OCI-LY1 (cell line): ENCODE results near the gene ASIP.

Experiments
- H2AFZ ChIP-seq: fragments of 200-600 bp; sonication (generic), shearing (Covaris generic); 2 replicates; pipeline ENCODE4 v1.6.0; 2014; ENCODE audit warnings: antibody characterized with exemption, mild to moderate bottlenecking, low read length
- H3F3A ChIP-seq: fragments of 200-600 bp; sonication (generic), shearing (Covaris generic); 2 replicates; pipeline ENCODE4 v1.6.0; 2014; ENCODE audit warnings: mild to moderate bottlenecking, antibody characterized with exemption, low read length, moderate library complexity; ENCODE audit not compliant: insufficient read depth
- H3K27ac ChIP-seq: fragments of 200-600 bp; sonication (generic); 2 replicates; pipeline ENCODE4 v1.5.1; 2014; ENCODE audit warnings: low read length, mixed run types, mild to moderate bottlenecking, low read depth; ENCODE audit not compliant: poor library complexity, severe bottlenecking
- H3K27me3 ChIP-seq: fragments of 200-600 bp; sonication (generic); 2 replicates; pipeline ENCODE4 v1.6.0; 2014; ENCODE audit warnings: antibody characterized with exemption, mild to moderate bottlenecking, low read length, moderate library complexity; ENCODE audit not compliant: insufficient read depth
- H3K36me3 ChIP-seq: fragments of 200-600 bp; sonication (generic); 2 replicates; pipeline ENCODE4 v1.6.1; 2014; ENCODE audit warnings: mild to moderate bottlenecking, antibody characterized with exemption, low read length, moderate library complexity, mixed read lengths; ENCODE audit not compliant: insufficient read depth
- H3K4me1 ChIP-seq: fragments of 200-600 bp; sonication (generic); 2 replicates; pipeline ENCODE4 v1.5.1; 2014; ENCODE audit warnings: mild to moderate bottlenecking, low read length, moderate library complexity; ENCODE audit not compliant: insufficient read depth, severe bottlenecking
- H3K4me2 ChIP-seq: fragments of 200-600 bp; sonication (generic), shearing (Covaris generic); 2 replicates; pipeline ENCODE4 v1.6.1; 2014; ENCODE audit warnings: low read length
- H3K4me3 ChIP-seq: fragments of 200-600 bp; sonication (generic); 2 replicates; pipeline ENCODE4 v1.5.1; 2014; ENCODE audit warnings: low read length, low read depth, mild to moderate bottlenecking, mixed read lengths; ENCODE audit not compliant: poor library complexity, severe bottlenecking
- H3K79me2 ChIP-seq: fragments of 200-600 bp; shearing (Covaris generic); 2 replicates; pipeline ENCODE4 v1.6.1; 2016; ENCODE audit warnings: mixed run types, low read length, mixed read lengths; ENCODE audit not compliant: insufficient read depth
- H3K9ac ChIP-seq: fragments of 200-600 bp; sonication (generic), shearing (Covaris generic); 2 replicates; pipeline ENCODE4 v1.6.1; 2014; ENCODE audit warnings: mild to moderate bottlenecking, low read length, mixed read lengths
- H3K9me2 ChIP-seq: fragments of 200-600 bp; sonication (generic), shearing (Covaris generic); 2 replicates; pipeline ENCODE4 v1.6.1; 2014; ENCODE audit warnings: low read depth, mild to moderate bottlenecking, low read length, mixed read lengths
- H3K9me3 ChIP-seq: fragments of 200-600 bp; shearing (Covaris generic); 2 replicates; pipeline ENCODE4 v1.6.1; 2014; ENCODE audit warnings: low read length, mixed read lengths
- H4K20me1 ChIP-seq: fragments of 200-600 bp; sonication (generic), shearing (Covaris generic); 2 replicates; pipeline ENCODE4 v1.6.0; 2016; ENCODE audit warnings: mild to moderate bottlenecking, low read length; ENCODE audit not compliant: insufficient read depth
- EZH2 ChIP-seq: fragments of 200-600 bp; sonication (generic), shearing (Covaris generic); IDR thresholded peaks from 2 replicates; pipeline ENCODE4 v1.8.0; 2017; ENCODE audit warnings: borderline replicate concordance, mixed run types, mild to moderate bottlenecking, antibody characterized with exemption, low read length, moderate library complexity, mixed read lengths
- TF ChIP-seq, protein P1 (sequence below): fragments of 200-600 bp; sonication (generic), shearing (Covaris generic); IDR thresholded peaks from 2 replicates; pipeline ENCODE4 v1.5.1; 2017; ENCODE audit warnings: mild to moderate bottlenecking, antibody characterized with exemption, low read length, moderate library complexity, mixed read lengths

The ASIP gene

GRCh38 chr20:34315236-34315635, 74.0 kb downstream of the ASIP start:
- H3K4me1 ChIP-seq, result peaks cover 16% of the 10 kb centered on the region

GRCh38 chr20:34316196-34316814, 75.1 kb downstream of the ASIP start:
- no peak overlapping the region for H2AFZ ChIP-seq
- TF ChIP-seq, protein P1, sequence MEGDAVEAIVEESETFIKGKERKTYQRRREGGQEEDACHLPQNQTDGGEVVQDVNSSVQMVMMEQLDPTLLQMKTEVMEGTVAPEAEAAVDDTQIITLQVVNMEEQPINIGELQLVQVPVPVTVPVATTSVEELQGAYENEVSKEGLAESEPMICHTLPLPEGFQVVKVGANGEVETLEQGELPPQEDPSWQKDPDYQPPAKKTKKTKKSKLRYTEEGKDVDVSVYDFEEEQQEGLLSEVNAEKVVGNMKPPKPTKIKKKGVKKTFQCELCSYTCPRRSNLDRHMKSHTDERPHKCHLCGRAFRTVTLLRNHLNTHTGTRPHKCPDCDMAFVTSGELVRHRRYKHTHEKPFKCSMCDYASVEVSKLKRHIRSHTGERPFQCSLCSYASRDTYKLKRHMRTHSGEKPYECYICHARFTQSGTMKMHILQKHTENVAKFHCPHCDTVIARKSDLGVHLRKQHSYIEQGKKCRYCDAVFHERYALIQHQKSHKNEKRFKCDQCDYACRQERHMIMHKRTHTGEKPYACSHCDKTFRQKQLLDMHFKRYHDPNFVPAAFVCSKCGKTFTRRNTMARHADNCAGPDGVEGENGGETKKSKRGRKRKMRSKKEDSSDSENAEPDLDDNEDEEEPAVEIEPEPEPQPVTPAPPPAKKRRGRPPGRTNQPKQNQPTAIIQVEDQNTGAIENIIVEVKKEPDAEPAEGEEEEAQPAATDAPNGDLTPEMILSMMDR, result no peak
- TF ChIP-seq EZH2, result no peak
- H3F3A ChIP-seq, result no peaks in the 10 kb centered on the region
- H3K9me3 ChIP-seq, result no peaks in the 10 kb centered on the region
- H3K9ac ChIP-seq, result no peak overlapping the region
- no peaks in the 10 kb centered on the region for H3K27me3 ChIP-seq
- H3K4me2 ChIP-seq, result no peak overlapping the region
- no peaks in the 10 kb centered on the region for H3K79me2 ChIP-seq
- H3K4me3 ChIP-seq, result no peak overlapping the region
- H3K4me1 ChIP-seq, result peaks cover 13% of the 10 kb centered on the region
- no peaks in the 10 kb centered on the region for H3K36me3 ChIP-seq
- no peaks in the 10 kb centered on the region for H4K20me1 ChIP-seq
- H3K9me2 ChIP-seq, result no peaks in the 10 kb centered on the region
- no peak overlapping the region for H3K27ac ChIP-seq

More at GRCh38 chr20:34315236-34315635, 74.0 kb downstream of the ASIP start:
- Histone ChIP-seq H3F3A (no peaks in the 10 kb centered on the region), H3K36me3 (no peaks in the 10 kb centered on the region), H2AFZ (no peak overlapping the region), H3K4me2 (no peak overlapping the region), H3K27ac (no peak overlapping the region), H4K20me1 (no peaks in the 10 kb centered on the region), H3K27me3 (no peaks in the 10 kb centered on the region), H3K9ac (no peak overlapping the region), H3K9me2 (no peaks in the 10 kb centered on the region), H3K4me3 (no peak overlapping the region), H3K79me2 (no peaks in the 10 kb centered on the region), H3K9me3 (no peaks in the 10 kb centered on the region)
- TF ChIP-seq, protein P1, result no peak
